SK-N-SH (cell line): Measurements from ENCODE around the gene COL10A1. TPM values are rescaled to one million over a fixed set of nuclear protein-coding genes. Genes with fewer than 3 reads are reported as not detected.

Experiments
- CTCF ChIA-PET: fragments of 300-600, 350-600 bp; formaldehyde crosslinking; extraction: SDS; loops from one replicate; lab custom pipeline; 2021; lab: Yijun Ruan, JAX
- POLR2A ChIA-PET: fragments of 350-600 bp; sonication (Branson Sonifier 250); formaldehyde crosslinking; extraction: SDS; loops from one replicate; lab custom pipeline; 2020; ENCODE audit warnings: antibody characterized with exemption, inconsistent platforms; lab: Yijun Ruan, JAX
- DNase-seq: peaks from one replicate; pipeline ENCODE4 v3.0.0; 2012
- H2AFZ ChIP-seq: fragments of 200-600 bp; sonication (generic); 2 replicates; pipeline ENCODE4 v1.8.1; 2016; ENCODE audit warnings: antibody characterized with exemption, mild to moderate bottlenecking, low read depth
- H3F3A ChIP-seq: fragments of 200-600 bp; sonication (generic); replicated peaks from 2 replicates; pipeline ENCODE3; 2016; ENCODE audit warnings: antibody characterized with exemption, mild to moderate bottlenecking; ENCODE audit not compliant: insufficient read depth
- H3K27ac ChIP-seq, 2 experiments: fragments of 200-500 bp in 1 of 2; fragments of 200-600 bp in 1 of 2; sonication (Bioruptor generic) in 1 of 2; sonication (generic), shearing (Covaris generic) in 1 of 2; 2 replicates each; pipeline versions ENCODE4 v1.5.1 to v1.6.1; 2014 to 2016; ENCODE audit warnings: low read depth in 2 of 2, inconsistent platforms in 1 of 2, low read length in 1 of 2, mild to moderate bottlenecking in 1 of 2, mixed read lengths in 1 of 2
- H3K27me3 ChIP-seq: fragments of 200-600 bp; sonication (generic), shearing (Covaris generic); 2 replicates; pipeline ENCODE4 v1.6.1; 2016; ENCODE audit warnings: mixed run types; ENCODE audit not compliant: insufficient read depth
- H3K36me3 ChIP-seq, 2 experiments: fragments of 200-500 bp in 1 of 2; fragments of 200-600 bp in 1 of 2; sonication (Bioruptor generic) in 1 of 2; sonication (generic) in 1 of 2; replicated peaks in 1 of 2; 2 replicates each; pipeline versions ENCODE3 to v1.5.1; 2014 to 2016; ENCODE audit warnings: low read length in 1 of 2, mild to moderate bottlenecking in 1 of 2; ENCODE audit not compliant: insufficient read depth in 2 of 2, control insufficient read depth in 1 of 2
- H3K4me1 ChIP-seq, 2 experiments: fragments of 200-500 bp in 1 of 2; fragments of 200-600 bp in 1 of 2; sonication (Bioruptor generic) in 1 of 2; sonication (generic), shearing (Covaris generic) in 1 of 2; 2 replicates each; pipeline versions ENCODE4 v1.5.1 to v1.6.1; 2014 to 2016; ENCODE audit warnings: low read depth in 1 of 2, low read length in 1 of 2, mixed run types in 1 of 2; ENCODE audit not compliant: insufficient read depth in 2 of 2, control insufficient read depth in 1 of 2
- H3K4me2 ChIP-seq: fragments of 200-600 bp; sonication (generic), shearing (Covaris generic); 2 replicates; pipeline ENCODE4 v1.6.1; 2017; ENCODE audit warnings: mixed run types
- H3K4me3 ChIP-seq, 2 experiments: fragments of 200-500 bp in 1 of 2; fragments of 200-600 bp in 1 of 2; sonication (Bioruptor generic) in 1 of 2; sonication (generic), shearing (Covaris generic) in 1 of 2; 2 replicates each; pipeline versions ENCODE4 v1.5.1 to v1.8.1; 2014 to 2016; ENCODE audit warnings: low read depth in 2 of 2, inconsistent platforms in 1 of 2, low read length in 1 of 2, mild to moderate bottlenecking in 1 of 2, mixed read lengths in 1 of 2, moderate library complexity in 1 of 2
- H3K79me2 ChIP-seq: fragments of 200-600 bp; sonication (generic); 2 replicates; pipeline ENCODE4 v1.8.1; 2017; ENCODE audit warnings: mild to moderate bottlenecking; ENCODE audit not compliant: insufficient read depth
- H3K9ac ChIP-seq: fragments of 200-600 bp; sonication (generic); 2 replicates; pipeline ENCODE4 v1.6.1; 2017; ENCODE audit warnings: mixed run types
- H3K9me2 ChIP-seq: fragments of 200-600 bp; sonication (generic); 2 replicates; pipeline ENCODE4 v1.6.1; 2017; ENCODE audit warnings: mixed run types
- H3K9me3 ChIP-seq: fragments of 200-600 bp; sonication (generic); 2 replicates; pipeline ENCODE4 v1.6.1; 2017; ENCODE audit warnings: mixed run types, mild to moderate bottlenecking, moderate library complexity
- H4K20me1 ChIP-seq: fragments of 200-600 bp; sonication (generic); 2 replicates; pipeline ENCODE4 v1.6.1; 2017; ENCODE audit warnings: mild to moderate bottlenecking, mixed run types; ENCODE audit not compliant: insufficient read depth
- CTCF ChIP-seq: fragments of 200-600 bp; sonication (generic); IDR thresholded peaks from 2 replicates; pipeline ENCODE4 v1.6.1; 2017; ENCODE audit warnings: antibody characterized with exemption, mild to moderate bottlenecking, moderate library complexity
- ELF1 ChIP-seq: IDR thresholded peaks from 2 replicates; pipeline ENCODE4 v1.4.0; 2012
- FOXJ3 ChIP-seq: sonication (generic); formaldehyde crosslinking; IDR thresholded peaks from 2 replicates; pipeline ENCODE4 v1.5.1; 2020; ENCODE audit warnings: mild to moderate bottlenecking, missing genetic modification reagents
- GABPA ChIP-seq: IDR thresholded peaks from 2 replicates; pipeline ENCODE4 v1.4.0; 2012; ENCODE audit warnings: low read depth, mild to moderate bottlenecking
- MAX ChIP-seq: IDR thresholded peaks from 2 replicates; pipeline ENCODE4 v1.4.0; 2012; ENCODE audit warnings: low read depth
- MXI1 ChIP-seq: IDR thresholded peaks from 2 replicates; pipeline ENCODE4 v1.6.1; 2012; ENCODE audit warnings: mild to moderate bottlenecking, low read depth, low read length, improper control_type of control experiment
- NFIC ChIP-seq: IDR thresholded peaks from 2 replicates; pipeline ENCODE4 v1.4.0; 2012; ENCODE audit warnings: borderline replicate concordance
- NRF1 ChIP-seq: IDR thresholded peaks from 2 replicates; pipeline ENCODE4 v1.6.1; 2012; ENCODE audit warnings: low read depth, mild to moderate bottlenecking, low read length
- POLR2AphosphoS5 ChIP-seq: IDR thresholded peaks from 2 replicates; pipeline ENCODE4 v1.6.1; 2012; ENCODE audit warnings: low read depth, low read length
- RAD21 ChIP-seq: IDR thresholded peaks from 2 replicates; pipeline ENCODE4 v1.6.1; 2012; ENCODE audit warnings: mild to moderate bottlenecking, low read length
- RCOR1 ChIP-seq: fragments of 150-350 bp; IDR thresholded peaks from 2 replicates; pipeline ENCODE4 v1.6.1; 2017; ENCODE audit warnings: antibody characterized with exemption, low read length
- REST ChIP-seq: IDR thresholded peaks from 2 replicates; pipeline ENCODE4 v1.6.1; 2012; ENCODE audit warnings: mild to moderate bottlenecking, low read depth, low read length, moderate library complexity
- TEAD4 ChIP-seq: IDR thresholded peaks from 2 replicates; pipeline ENCODE4 v1.4.0; 2012; ENCODE audit warnings: mild to moderate bottlenecking, borderline replicate concordance; ENCODE audit not compliant: insufficient read depth
- USF1 ChIP-seq: IDR thresholded peaks from 2 replicates; pipeline ENCODE4 v1.4.0; 2012; ENCODE audit warnings: low read depth, borderline replicate concordance
- YY1 ChIP-seq: IDR thresholded peaks from 2 replicates; pipeline ENCODE4 v1.4.0; 2012; ENCODE audit warnings: low read depth, mild to moderate bottlenecking
- WGBS: methylation state at CpG from one replicate; pipeline ENCODE4 v1.1.6; 2017; ENCODE audit warnings: low lambda C conversion rate; 5-methylcytosine and 5-hydroxymethylcytosine counted together
- polyA plus RNA-seq, 3 experiments: library from polyadenylated mRNA; depleted of rRNA; stranded (reverse); fragments of >200 nt; gene quantifications; 2 replicates each; pipeline ENCODE4 v1.2.3, GENCODE V29; 2012
- TF ChIP-seq, protein P1 (sequence below): IDR thresholded peaks from 2 replicates; pipeline ENCODE4; 2012

Gene COL10A1
- polyA plus RNA-seq, 1 of the 3 experiments (the other 2 are of a cell fraction) = 5.1 TPM

DNA sequence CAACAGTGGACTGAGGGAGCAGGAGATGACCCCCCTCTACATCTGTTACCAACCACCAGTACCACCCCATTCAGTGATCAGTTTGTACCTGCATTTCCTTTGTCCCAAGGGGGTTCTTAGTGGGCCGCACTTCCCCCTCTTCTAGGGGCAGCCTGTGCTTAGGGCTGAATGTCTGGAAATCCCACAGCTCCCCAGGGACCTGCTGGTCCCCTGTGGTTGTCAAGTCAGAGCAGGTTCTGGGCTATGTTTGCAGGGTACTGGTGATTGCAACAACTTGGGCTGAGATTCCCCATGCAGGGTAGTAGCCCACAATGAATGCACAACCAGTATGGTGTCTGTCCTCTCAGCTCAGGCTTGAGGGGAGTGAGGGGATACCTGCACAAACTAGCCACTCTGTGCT lies 39.7 kb upstream of the COL10A1 start:
- Histone ChIP-seq H3K4me2 (no peak overlapping the region), H3K79me2 (0 out of 2 replicates have a peak, but pooled peaks cover 3% of the 10 kb centered on the region), H4K20me1 (no peaks in the 10 kb centered on the region), H2AFZ (no peak overlapping the region), H3K36me3 (peaks cover 2 to 10% of the 10 kb centered on the region in 2 experiments), H3K4me3 (no peak overlapping the region), H3K9me3 (peaks cover 7% of the 10 kb centered on the region; the same call in 1 of the 2 replicates), H3K9ac (no peak overlapping the region), H3K9me2 (no peaks in the 10 kb centered on the region), H3K4me1 (no peaks in the 10 kb centered on the region), H3K27ac (no peak overlapping the region), H3K27me3 (no peaks in the 10 kb centered on the region), H3F3A (no peaks in the 10 kb centered on the region)
- no peak for DNase-seq
- ChIA-PET POLR2A (no interaction called here), CTCF (interaction anchor here (0.8 kb wide), 1 partner anchor 205 kb away, joined by 3 read pairs; the partner anchor contains the start of gene DSE)
- no CpG with 5 or more reads among the region's 1 CpG for WGBS
- TF ChIP-seq REST = no peak
- TF ChIP-seq USF1 = no peak
- TF ChIP-seq RAD21 = no peak
- no peak for TF ChIP-seq YY1
- no peak for TF ChIP-seq TEAD4
- no peak for TF ChIP-seq MAX
- TF ChIP-seq, protein P1, sequence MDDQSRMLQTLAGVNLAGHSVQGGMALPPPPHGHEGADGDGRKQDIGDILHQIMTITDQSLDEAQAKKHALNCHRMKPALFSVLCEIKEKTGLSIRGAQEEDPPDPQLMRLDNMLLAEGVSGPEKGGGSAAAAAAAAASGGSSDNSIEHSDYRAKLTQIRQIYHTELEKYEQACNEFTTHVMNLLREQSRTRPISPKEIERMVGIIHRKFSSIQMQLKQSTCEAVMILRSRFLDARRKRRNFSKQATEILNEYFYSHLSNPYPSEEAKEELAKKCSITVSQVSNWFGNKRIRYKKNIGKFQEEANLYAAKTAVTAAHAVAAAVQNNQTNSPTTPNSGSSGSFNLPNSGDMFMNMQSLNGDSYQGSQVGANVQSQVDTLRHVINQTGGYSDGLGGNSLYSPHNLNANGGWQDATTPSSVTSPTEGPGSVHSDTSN = no peak
- no peak for TF ChIP-seq POLR2AphosphoS5
- no peak for TF ChIP-seq MXI1
- no peak for TF ChIP-seq NRF1
- no peak for TF ChIP-seq RCOR1
- no peak for TF ChIP-seq CTCF
- TF ChIP-seq ELF1 = no peak
- TF ChIP-seq NFIC = no peak
- TF ChIP-seq FOXJ3 (CRISPR knock-in tag) = no peak
- no peak for TF ChIP-seq GABPA
